NCI-H526 treated with DMSO at 0.1 percent for 48 hours (cell line): Measurements from ENCODE around the gene CD300E.

Experiments
- DNase-seq: peaks from one replicate; lab custom pipeline; 2025; lab: John Stamatoyannopoulos, UW

The CD300E gene

DNA sequence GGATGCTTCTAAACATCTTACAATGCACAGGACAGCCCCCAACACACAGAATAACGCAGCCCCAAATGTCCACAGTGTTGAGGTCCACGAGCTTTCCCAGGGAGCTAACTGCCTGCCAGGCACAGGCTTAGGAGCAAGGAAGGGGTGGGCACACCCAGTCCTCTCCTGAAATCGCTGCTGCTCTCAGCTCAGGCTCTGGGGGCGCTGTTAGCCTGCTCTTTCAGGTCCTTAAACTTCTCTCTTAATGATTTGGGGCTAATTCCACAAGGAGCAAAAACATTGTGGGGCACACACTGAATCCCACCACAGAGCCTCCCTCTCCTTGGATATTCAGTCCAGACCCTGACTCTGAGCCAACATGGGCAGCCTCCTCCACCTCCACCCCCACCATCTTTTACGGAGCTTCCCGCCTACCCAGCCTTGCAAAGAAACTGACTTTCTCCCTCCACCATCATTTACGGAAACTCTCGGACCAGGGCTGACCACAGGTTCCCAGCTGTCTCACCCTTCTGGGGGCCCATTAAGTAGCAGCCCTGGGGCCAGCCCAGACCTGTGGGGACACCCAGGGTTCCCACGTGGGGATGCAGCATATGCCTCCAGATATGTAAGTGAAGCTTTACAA is 57.3 kb downstream of the CD300E start:
- DNase-seq: no peak

DNA sequence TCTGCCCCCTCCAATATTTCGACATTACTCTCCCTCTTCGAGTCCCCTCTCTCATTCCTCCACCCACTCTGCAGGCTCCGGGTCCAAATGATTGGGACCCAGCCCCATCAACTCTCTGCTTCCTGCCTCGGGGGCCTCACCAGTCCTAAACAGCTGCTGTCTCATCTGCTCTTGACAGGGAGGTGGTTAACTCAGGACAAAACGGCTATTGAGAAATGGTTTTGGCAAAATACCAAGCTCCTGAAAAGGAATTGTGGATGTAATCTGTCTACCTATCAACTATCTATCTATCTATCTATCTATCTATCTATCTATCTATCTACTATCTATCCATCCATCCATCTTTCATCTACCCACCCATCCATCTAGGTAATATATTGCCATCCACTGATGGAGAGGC is 58.4 kb downstream of the CD300E start:
- no peak for DNase-seq

DNA sequence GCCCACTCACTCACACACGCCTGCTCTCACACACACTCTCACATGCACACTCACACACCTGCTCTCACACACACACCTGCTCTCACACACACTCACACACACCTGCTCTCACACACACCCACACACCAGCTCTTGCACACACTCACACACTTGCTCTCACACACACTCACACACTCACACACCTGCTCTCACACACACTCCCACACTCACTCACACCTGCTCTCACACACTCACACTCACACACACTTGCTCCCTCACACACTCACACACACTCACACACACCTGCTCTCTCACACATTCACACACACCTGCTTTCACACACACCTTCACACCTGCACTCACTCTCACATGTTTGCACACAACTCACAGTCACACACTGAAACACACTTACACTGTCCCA is 60.2 kb downstream of the CD300E start:
- no peak for DNase-seq

DNA sequence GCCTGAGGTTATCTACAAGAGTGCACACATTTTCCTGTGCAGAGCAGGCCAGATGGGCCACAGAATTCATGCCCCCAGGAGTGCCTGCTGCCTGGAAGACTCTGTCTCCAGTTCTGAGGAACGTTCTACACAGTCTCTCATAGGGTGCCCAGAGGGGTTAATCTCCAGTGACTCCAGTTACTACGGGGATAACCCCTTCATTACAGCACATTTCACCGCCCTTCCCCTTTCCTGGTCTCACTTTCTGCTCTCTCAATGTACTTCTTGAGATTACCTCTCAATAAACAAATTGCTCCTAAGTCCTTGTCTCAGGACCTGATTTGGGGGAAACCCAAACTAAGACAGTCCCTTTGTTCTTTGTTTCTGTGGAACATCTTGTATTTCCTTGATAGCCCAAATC is 62.0 kb downstream of the CD300E start:
- DNase-seq: no peak
